ENCODE data around the gene ASPG. TPM values are rescaled to one million over a fixed set of nuclear protein-coding genes. Genes with fewer than 3 reads are reported as not detected.

Gene ASPG
- polyA plus RNA-seq, 1 donor (not counting 4 experiments of a cell fraction or from before 2014, with no cell fraction given): 0.10 TPM

DNA sequence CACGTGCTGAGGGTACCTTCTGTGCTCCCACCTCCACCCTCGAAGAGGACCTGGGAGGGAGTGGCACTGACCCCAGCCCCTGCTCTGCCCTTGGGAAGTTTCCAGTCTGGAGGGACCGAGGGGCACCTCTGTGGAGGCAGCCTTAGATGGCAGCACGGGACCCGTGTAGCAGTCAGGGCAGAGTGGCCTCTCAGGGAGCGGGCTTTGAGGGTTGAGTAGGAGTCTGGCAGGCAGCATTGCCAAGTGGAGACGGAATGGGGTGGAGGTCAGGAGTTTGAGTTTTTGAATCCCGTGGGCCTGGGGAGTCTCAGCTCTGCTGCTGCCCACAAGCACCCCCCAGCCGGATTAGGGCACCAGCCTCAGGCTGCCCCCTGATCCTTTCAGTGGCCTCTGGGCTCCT is 74.5 kb downstream of the ASPG start:
- no peak overlapping the region for H2AFZ ChIP-seq (ENCODE audit: control insufficient read depth, low read length)
- no peaks in the 10 kb centered on the region for H3K9me3 ChIP-seq (ENCODE audit: control insufficient read depth, low read depth, low read length)
- H3K36me3 ChIP-seq (ENCODE audit: control insufficient read depth in 2 of 2, extremely low read depth in 1 of 2, insufficient read depth in 2 of 2, low read length in 2 of 2): no peaks in the 10 kb centered on the region
- H3K79me2 ChIP-seq (ENCODE audit: control insufficient read depth, insufficient read depth, low read length): no peaks in the 10 kb centered on the region
- H3K4me1 ChIP-seq (ENCODE audit: control insufficient read depth, extremely low read depth, insufficient read depth, low read length): no peaks in the 10 kb centered on the region
- H3K9me1 ChIP-seq (ENCODE audit: control insufficient read depth, extremely low read depth, insufficient read depth, low read length): no peaks in the 10 kb centered on the region
- TF ChIP-seq, protein P1, sequence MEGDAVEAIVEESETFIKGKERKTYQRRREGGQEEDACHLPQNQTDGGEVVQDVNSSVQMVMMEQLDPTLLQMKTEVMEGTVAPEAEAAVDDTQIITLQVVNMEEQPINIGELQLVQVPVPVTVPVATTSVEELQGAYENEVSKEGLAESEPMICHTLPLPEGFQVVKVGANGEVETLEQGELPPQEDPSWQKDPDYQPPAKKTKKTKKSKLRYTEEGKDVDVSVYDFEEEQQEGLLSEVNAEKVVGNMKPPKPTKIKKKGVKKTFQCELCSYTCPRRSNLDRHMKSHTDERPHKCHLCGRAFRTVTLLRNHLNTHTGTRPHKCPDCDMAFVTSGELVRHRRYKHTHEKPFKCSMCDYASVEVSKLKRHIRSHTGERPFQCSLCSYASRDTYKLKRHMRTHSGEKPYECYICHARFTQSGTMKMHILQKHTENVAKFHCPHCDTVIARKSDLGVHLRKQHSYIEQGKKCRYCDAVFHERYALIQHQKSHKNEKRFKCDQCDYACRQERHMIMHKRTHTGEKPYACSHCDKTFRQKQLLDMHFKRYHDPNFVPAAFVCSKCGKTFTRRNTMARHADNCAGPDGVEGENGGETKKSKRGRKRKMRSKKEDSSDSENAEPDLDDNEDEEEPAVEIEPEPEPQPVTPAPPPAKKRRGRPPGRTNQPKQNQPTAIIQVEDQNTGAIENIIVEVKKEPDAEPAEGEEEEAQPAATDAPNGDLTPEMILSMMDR (optimal IDR thresholded peaks at IDR 0.05 in 1 of 3, IDR thresholded peaks at IDR 0.05 in 1 of 3, conservative IDR thresholded peaks at IDR 0.05 in 1 of 3; ENCODE audit: extremely low read depth in 1 of 3, insufficient read depth in 2 of 3, low read length in 3 of 3): no peak
- TF ChIP-seq EZH2 (IDR thresholded peaks at IDR 0.05; ENCODE audit: low read length): no peak
- dilution Hi-C loops (cut with MboI; ENCODE audit: extremely low pct_ligation_motif_present, low sequenced_read_pairs): no loop called here
- H3K9ac ChIP-seq (ENCODE audit: control insufficient read depth, extremely low read depth, insufficient read depth, low read length): no peak overlapping the region
- H3K27ac ChIP-seq (ENCODE audit: control insufficient read depth, insufficient read depth, low read length): no peak overlapping the region
- DNase-seq (ENCODE audit: low read depth, low spot score): no peak
- H3K4me2 ChIP-seq (ENCODE audit: control insufficient read depth, extremely low read depth, insufficient read depth, low read depth, low read length): no peak overlapping the region
- H3K27me3 ChIP-seq (ENCODE audit: control insufficient read depth, extremely low read depth, insufficient read depth, low read length): no peaks in the 10 kb centered on the region
- no peak for FAIRE-seq
- no peak overlapping the region for H3K4me3 ChIP-seq (ENCODE audit: control insufficient read depth in 2 of 3, extremely low read depth in 1 of 3, insufficient read depth in 2 of 3, low read depth in 1 of 3, low read length in 3 of 3)
- H4K20me1 ChIP-seq (ENCODE audit: control insufficient read depth, extremely low read depth, insufficient read depth, low read length): no peaks in the 10 kb centered on the region

DNA sequence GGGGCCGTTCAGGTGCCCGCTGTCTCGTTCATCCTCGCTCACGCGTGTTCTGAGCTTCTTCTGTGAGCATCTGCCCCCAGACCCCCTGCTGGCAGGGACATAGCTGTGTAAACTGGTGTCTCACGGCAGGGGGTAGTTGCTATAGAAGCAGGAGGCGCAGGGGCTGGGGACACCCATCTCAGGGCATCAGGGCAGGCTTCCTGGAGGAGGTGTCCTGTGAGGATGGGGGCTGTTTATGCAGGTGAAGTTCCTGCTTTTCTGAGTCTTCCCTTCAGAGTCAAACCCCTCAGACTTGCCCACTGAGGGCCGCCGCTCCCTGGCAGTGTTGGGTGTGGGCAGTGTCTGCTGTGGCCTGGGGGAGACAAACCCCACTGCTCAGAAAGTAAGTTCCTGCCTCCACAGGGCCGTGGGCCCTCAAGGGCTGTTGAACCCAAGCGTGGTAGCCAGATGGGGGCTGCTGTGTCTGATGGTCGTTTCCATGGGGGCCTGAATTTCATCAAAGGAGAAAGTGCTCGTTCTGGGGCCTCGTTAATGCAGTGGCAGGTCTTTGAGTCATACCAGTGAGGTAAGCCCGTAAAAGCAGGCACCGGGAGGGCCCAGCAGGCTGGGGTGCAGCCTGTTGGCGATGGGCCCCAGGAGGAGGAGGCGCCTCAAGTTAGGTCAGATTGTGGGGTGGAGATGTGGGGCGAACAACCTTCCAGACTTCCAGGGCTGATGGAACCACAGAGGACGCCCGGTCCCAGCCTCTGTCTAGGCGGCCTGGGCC is 76.3 kb downstream of the ASPG start:
- no peak overlapping the region for H3K4me3 ChIP-seq (ENCODE audit: control insufficient read depth in 2 of 3, extremely low read depth in 1 of 3, insufficient read depth in 2 of 3, low read depth in 1 of 3, low read length in 3 of 3)
- no peaks in the 10 kb centered on the region for H3K27me3 ChIP-seq (ENCODE audit: control insufficient read depth, extremely low read depth, insufficient read depth, low read length)
- no peak for TF ChIP-seq EZH2 (IDR thresholded peaks at IDR 0.05; ENCODE audit: low read length)
- TF ChIP-seq, protein P1 (optimal IDR thresholded peaks at IDR 0.05 in 1 of 3, IDR thresholded peaks at IDR 0.05 in 1 of 3, conservative IDR thresholded peaks at IDR 0.05 in 1 of 3; ENCODE audit: extremely low read depth in 1 of 3, insufficient read depth in 2 of 3, low read length in 3 of 3): no peak
- no peaks in the 10 kb centered on the region for H3K9me1 ChIP-seq (ENCODE audit: control insufficient read depth, extremely low read depth, insufficient read depth, low read length)
- dilution Hi-C loops (cut with MboI; ENCODE audit: extremely low pct_ligation_motif_present, low sequenced_read_pairs): no loop called here
- no peaks in the 10 kb centered on the region for H3K79me2 ChIP-seq (ENCODE audit: control insufficient read depth, insufficient read depth, low read length)
- no peaks in the 10 kb centered on the region for H3K4me1 ChIP-seq (ENCODE audit: control insufficient read depth, extremely low read depth, insufficient read depth, low read length)
- H3K9me3 ChIP-seq (ENCODE audit: control insufficient read depth, low read depth, low read length): no peaks in the 10 kb centered on the region
- DNase-seq (ENCODE audit: low read depth, low spot score) (no peak), FAIRE-seq (no peak)
- H2AFZ ChIP-seq (ENCODE audit: control insufficient read depth, low read length): no peak overlapping the region
- H4K20me1 ChIP-seq (ENCODE audit: control insufficient read depth, extremely low read depth, insufficient read depth, low read length): no peaks in the 10 kb centered on the region
- H3K36me3 ChIP-seq (ENCODE audit: control insufficient read depth in 2 of 2, extremely low read depth in 1 of 2, insufficient read depth in 2 of 2, low read length in 2 of 2): no peaks in the 10 kb centered on the region
- no peak overlapping the region for H3K27ac ChIP-seq (ENCODE audit: control insufficient read depth, insufficient read depth, low read length)
- H3K4me2 ChIP-seq (ENCODE audit: control insufficient read depth, extremely low read depth, insufficient read depth, low read depth, low read length): no peak overlapping the region
- no peak overlapping the region for H3K9ac ChIP-seq (ENCODE audit: control insufficient read depth, extremely low read depth, insufficient read depth, low read length)

All from keratinocyte (primary cell).